ENCODE results near the gene SPEG. TPM values are rescaled to one million over a fixed set of nuclear protein-coding genes. Genes with fewer than 3 reads are reported as not detected.

SPEG gene
- total and polyA plus RNA-seq, 2 experiments from 2014 or later: 12.6 to 32.4 TPM

DNA sequence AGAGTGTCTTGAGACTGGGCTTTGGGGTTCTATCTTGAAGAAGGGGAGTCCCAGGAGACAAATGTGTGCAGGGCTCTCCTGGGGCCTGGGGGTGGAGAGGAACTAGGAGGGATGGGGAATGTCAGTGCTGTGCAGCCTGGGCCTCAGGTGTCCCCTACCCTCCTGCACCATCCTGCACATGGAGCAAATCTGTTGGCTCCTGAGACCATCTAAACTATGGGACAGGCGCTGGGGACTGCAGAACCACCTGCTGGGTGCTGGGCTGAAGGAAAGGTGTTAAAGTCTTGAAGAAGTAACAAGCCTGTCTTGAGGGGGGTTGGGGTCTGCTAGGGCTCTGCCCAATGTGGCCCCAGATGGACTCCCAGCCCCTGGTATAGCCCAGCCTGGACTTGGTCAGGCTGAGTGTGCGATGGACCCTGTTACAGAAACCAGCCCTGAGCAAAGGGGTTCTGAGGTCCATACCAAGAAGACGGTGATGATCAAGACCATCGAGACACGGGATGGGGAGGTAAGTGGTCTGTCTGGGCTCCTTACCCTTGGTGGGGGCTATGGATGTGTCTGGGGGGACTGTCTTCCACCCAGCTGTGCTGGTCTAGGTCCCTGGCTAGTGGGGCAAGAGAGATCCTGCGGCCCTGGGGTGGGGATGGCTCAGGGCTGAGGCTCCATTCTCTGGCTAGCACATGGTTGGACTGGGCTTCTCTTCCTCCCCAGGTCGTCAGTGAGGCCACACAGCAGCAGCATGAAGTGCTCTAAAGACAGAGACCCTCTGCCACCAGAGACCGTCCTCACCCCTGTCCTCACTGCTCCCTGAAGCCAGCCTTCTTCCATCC lies 9.2 kb upstream of the SPEG start (continued):
- TF ChIP-seq CREB1 (CRISPR knock-in tag; IDR thresholded peaks at IDR 0.05; ENCODE audit: low read depth) (no peak), EZH2phosphoT487 (IDR thresholded peaks at IDR 0.05; ENCODE audit: unreplicated experiment) (no peak), NANOG (IDR thresholded peaks at IDR 0.05; ENCODE audit: borderline replicate concordance) (no peak), JUNB (IDR thresholded peaks at IDR 0.05; ENCODE audit: unreplicated experiment) (no peak), STAT1 (IDR thresholded peaks at IDR 0.05; ENCODE audit: unreplicated experiment) (no peak), POLR2AphosphoS5 (IDR thresholded peaks at IDR 0.05; ENCODE audit: low read depth) (no peak), ZNF114 (CRISPR knock-in tag; IDR thresholded peaks at IDR 0.05) (no peak)
- TF ChIP-seq, protein P1, sequence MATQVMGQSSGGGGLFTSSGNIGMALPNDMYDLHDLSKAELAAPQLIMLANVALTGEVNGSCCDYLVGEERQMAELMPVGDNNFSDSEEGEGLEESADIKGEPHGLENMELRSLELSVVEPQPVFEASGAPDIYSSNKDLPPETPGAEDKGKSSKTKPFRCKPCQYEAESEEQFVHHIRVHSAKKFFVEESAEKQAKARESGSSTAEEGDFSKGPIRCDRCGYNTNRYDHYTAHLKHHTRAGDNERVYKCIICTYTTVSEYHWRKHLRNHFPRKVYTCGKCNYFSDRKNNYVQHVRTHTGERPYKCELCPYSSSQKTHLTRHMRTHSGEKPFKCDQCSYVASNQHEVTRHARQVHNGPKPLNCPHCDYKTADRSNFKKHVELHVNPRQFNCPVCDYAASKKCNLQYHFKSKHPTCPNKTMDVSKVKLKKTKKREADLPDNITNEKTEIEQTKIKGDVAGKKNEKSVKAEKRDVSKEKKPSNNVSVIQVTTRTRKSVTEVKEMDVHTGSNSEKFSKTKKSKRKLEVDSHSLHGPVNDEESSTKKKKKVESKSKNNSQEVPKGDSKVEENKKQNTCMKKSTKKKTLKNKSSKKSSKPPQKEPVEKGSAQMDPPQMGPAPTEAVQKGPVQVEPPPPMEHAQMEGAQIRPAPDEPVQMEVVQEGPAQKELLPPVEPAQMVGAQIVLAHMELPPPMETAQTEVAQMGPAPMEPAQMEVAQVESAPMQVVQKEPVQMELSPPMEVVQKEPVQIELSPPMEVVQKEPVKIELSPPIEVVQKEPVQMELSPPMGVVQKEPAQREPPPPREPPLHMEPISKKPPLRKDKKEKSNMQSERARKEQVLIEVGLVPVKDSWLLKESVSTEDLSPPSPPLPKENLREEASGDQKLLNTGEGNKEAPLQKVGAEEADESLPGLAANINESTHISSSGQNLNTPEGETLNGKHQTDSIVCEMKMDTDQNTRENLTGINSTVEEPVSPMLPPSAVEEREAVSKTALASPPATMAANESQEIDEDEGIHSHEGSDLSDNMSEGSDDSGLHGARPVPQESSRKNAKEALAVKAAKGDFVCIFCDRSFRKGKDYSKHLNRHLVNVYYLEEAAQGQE (IDR thresholded peaks at IDR 0.05; ENCODE audit: unreplicated experiment): no peak
- TF ChIP-seq, protein P2, sequence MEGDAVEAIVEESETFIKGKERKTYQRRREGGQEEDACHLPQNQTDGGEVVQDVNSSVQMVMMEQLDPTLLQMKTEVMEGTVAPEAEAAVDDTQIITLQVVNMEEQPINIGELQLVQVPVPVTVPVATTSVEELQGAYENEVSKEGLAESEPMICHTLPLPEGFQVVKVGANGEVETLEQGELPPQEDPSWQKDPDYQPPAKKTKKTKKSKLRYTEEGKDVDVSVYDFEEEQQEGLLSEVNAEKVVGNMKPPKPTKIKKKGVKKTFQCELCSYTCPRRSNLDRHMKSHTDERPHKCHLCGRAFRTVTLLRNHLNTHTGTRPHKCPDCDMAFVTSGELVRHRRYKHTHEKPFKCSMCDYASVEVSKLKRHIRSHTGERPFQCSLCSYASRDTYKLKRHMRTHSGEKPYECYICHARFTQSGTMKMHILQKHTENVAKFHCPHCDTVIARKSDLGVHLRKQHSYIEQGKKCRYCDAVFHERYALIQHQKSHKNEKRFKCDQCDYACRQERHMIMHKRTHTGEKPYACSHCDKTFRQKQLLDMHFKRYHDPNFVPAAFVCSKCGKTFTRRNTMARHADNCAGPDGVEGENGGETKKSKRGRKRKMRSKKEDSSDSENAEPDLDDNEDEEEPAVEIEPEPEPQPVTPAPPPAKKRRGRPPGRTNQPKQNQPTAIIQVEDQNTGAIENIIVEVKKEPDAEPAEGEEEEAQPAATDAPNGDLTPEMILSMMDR (conservative IDR thresholded peaks at IDR 0.05; ENCODE audit: low read depth in 2 of 2): no peak
- TF ChIP-seq, protein P3, sequence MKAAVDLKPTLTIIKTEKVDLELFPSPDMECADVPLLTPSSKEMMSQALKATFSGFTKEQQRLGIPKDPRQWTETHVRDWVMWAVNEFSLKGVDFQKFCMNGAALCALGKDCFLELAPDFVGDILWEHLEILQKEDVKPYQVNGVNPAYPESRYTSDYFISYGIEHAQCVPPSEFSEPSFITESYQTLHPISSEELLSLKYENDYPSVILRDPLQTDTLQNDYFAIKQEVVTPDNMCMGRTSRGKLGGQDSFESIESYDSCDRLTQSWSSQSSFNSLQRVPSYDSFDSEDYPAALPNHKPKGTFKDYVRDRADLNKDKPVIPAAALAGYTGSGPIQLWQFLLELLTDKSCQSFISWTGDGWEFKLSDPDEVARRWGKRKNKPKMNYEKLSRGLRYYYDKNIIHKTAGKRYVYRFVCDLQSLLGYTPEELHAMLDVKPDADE (IDR thresholded peaks at IDR 0.05): no peak

DNA sequence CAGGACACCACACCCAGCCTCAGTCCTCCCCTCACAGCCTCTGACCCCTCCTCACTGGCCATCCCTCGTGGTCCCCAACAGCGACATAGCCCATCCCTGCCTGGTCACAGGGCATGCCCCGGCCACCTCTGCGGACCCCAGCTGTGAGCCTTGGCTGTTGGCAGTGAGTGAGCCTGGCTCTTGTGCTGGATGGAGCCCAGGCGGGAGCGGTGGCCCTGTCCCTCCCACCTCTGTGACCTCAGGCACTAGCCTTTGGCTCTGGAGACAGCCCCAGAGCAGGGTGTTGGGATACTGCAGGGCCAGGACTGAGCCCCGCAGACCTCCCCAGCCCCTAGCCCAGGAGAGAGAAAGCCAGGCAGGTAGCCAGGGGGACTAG lies 8.6 kb upstream of the SPEG start:
- DNase-seq (ENCODE audit: low spot score) (no peak), ATAC-seq (no peak)
- TF ChIP-seq, protein P1 (IDR thresholded peaks at IDR 0.05; ENCODE audit: unreplicated experiment): no peak
- no peak for TF ChIP-seq ZNF331 (CRISPR knock-in tag; IDR thresholded peaks at IDR 0.05; ENCODE audit: low read depth)
- TF ChIP-seq ZNF114 (CRISPR knock-in tag; IDR thresholded peaks at IDR 0.05): no peak
- TF ChIP-seq NANOG (IDR thresholded peaks at IDR 0.05; ENCODE audit: borderline replicate concordance): no peak
- TF ChIP-seq EZH2phosphoT487 (IDR thresholded peaks at IDR 0.05; ENCODE audit: unreplicated experiment): no peak

More for the DNA sequence above, 8.6 kb upstream of the SPEG start:
- Histone ChIP-seq H3K27me3 (ENCODE audit: insufficient read depth) (peaks cover 4% of the 10 kb centered on the region; the same call in 1 of the 2 replicates), H3F3A (replicated peaks; ENCODE audit: low read depth) (no peaks in the 10 kb centered on the region), H3K9me2 (ENCODE audit: insufficient read depth) (0 out of 2 replicates have a peak, but pooled peaks cover 1% of the 10 kb centered on the region), H3K4me3 (no peak overlapping the region), H4K20me1 (replicated peaks; ENCODE audit: insufficient read depth) (no peaks in the 10 kb centered on the region), H2AFZ (no peak overlapping the region), H3K4me2 (no peak overlapping the region), H3K36me3 (ENCODE audit: insufficient read depth) (no peaks in the 10 kb centered on the region), H3K4me1 (ENCODE audit: insufficient read depth) (no peaks in the 10 kb centered on the region), H3K79me2 (replicated peaks; ENCODE audit: insufficient read depth) (no peaks in the 10 kb centered on the region), H3K27ac (ENCODE audit: low read depth) (no peak overlapping the region)
- Mint-ChIP-seq H3K4me3 (no peak overlapping the region), H3K27me3 (ENCODE audit: insufficient read depth, low read depth, poor library complexity) (peaks cover 14% of the 10 kb centered on the region), H3K4me1 (peaks cover 3% of the 10 kb centered on the region; the same call in 2 of the 3 replicates), H3K9me3 (no peaks in the 10 kb centered on the region), H3K27ac (no peak overlapping the region), H3K36me3 (ENCODE audit: low read depth) (no peaks in the 10 kb centered on the region)

All from GM23338 (cell line).